B cell (primary cell): ENCODE results near the gene ADRM1. TPM values are rescaled to one million over a fixed set of nuclear protein-coding genes. Genes with fewer than 3 reads are reported as not detected.

Source experiments
- ATAC-seq: fragments of 200-7000 bp; cut with Tn5 transposase; one replicate; pipeline ENCODE4 v1.10.0; 2021; ENCODE audit warnings: low read depth, mild to moderate bottlenecking, moderate number of reproducible peaks, moderate library complexity
- CTCF ChIA-PET: fragments of 350-600 bp; sonication (Branson Sonifier 250); formaldehyde crosslinking; loops from one replicate; lab custom pipeline; 2021; ENCODE audit warnings: antibody characterized with exemption, inconsistent platforms; lab: Charles Lee
- POLR2A ChIA-PET: fragments of 350-600 bp; sonication (Branson Sonifier 250); formaldehyde crosslinking; loops from one replicate; lab custom pipeline; 2021; ENCODE audit warnings: antibody characterized with exemption; lab: Charles Lee
- DNase-seq: peaks from one replicate; pipeline ENCODE4 v3.0.0; 2013
- H2AFZ ChIP-seq: 2 replicates; pipeline ENCODE4 v1.6.1; 2012; ENCODE audit warnings: mild to moderate bottlenecking, low read depth, low read length; ENCODE audit not compliant: insufficient read depth, poor library complexity, severe bottlenecking
- H3K27ac ChIP-seq, 2 donors: 1 replicate in 1 of 2; 2 replicates in 1 of 2; pipeline ENCODE4 v1.5.1; 2012 to 2013; ENCODE audit warnings: low read length in 2 of 2, mild to moderate bottlenecking in 2 of 2, moderate library complexity in 1 of 2
- H3K27me3 ChIP-seq, 4 experiments: fragments of 200-600 bp in 1 of 4; sonication (generic) in 1 of 4; replicated peaks in 1 of 4; 1 replicate in 2 of 4; 2 replicates in 2 of 4; pipeline versions ENCODE4 v1.6.1 to v1.7.0; 2013 to 2016; ENCODE audit warnings: low read length in 3 of 4, mild to moderate bottlenecking in 2 of 4, mixed read lengths in 1 of 4, moderate library complexity in 1 of 4; ENCODE audit not compliant: insufficient read depth in 4 of 4, control insufficient read depth in 3 of 4; ENCODE audit errors: control extremely low read depth in 1 of 4
- H3K36me3 ChIP-seq, 2 experiments: replicated peaks in 1 of 2; 1 replicate in 1 of 2; 2 replicates in 1 of 2; pipeline versions ENCODE4 v1.6.1 to v1.7.1; 2013; ENCODE audit warnings: low read length in 1 of 2; ENCODE audit not compliant: insufficient read depth in 2 of 2, control insufficient read depth in 1 of 2; ENCODE audit errors: control extremely low read depth in 1 of 2, extremely low read depth in 1 of 2
- H3K4me1 ChIP-seq, 2 donors: fragments of 200-600 bp in 1 of 2; sonication (generic) in 1 of 2; 1 replicate in 1 of 2; 2 replicates in 1 of 2; pipeline versions ENCODE4 v1.5.1 to v1.6.1; 2013 to 2017; ENCODE audit warnings: low read length in 2 of 2; ENCODE audit not compliant: control insufficient read depth in 2 of 2, insufficient read depth in 2 of 2
- H3K4me2 ChIP-seq: replicated peaks from 2 replicates; pipeline ENCODE3; 2012; ENCODE audit warnings: mild to moderate bottlenecking, low read depth, low read length; ENCODE audit not compliant: poor library complexity, severe bottlenecking
- H3K4me3 ChIP-seq, 5 experiments: fragments of 200-600 bp in 1 of 5; sonication (generic) in 1 of 5; 1 replicate in 3 of 5; 2 replicates in 2 of 5; pipeline versions ENCODE4 v1.5.1 to v1.7.0; 2011 to 2016; ENCODE audit warnings: low read length in 4 of 5, mild to moderate bottlenecking in 4 of 5, low read depth in 2 of 5, control low read depth in 1 of 5, moderate library complexity in 1 of 5; ENCODE audit not compliant: insufficient read depth in 1 of 5; ENCODE audit errors: control extremely low read depth in 1 of 5, extremely low read depth in 1 of 5
- H3K79me2 ChIP-seq: fragments of 200-600 bp; sonication (generic); one replicate; pipeline ENCODE4 v1.6.0; 2016; ENCODE audit warnings: low read length; ENCODE audit not compliant: control insufficient read depth, insufficient read depth
- H3K9ac ChIP-seq: fragments of 200-600 bp; sonication (generic); 2 replicates; pipeline ENCODE4 v1.6.1; 2017; ENCODE audit warnings: mild to moderate bottlenecking, low read length, moderate library complexity
- H3K9me3 ChIP-seq, 3 donors: one replicate each; pipeline versions ENCODE4 v1.6.1 to v1.7.1; 2013; ENCODE audit warnings: low read length in 2 of 3; ENCODE audit not compliant: control insufficient read depth in 2 of 3, insufficient read depth in 1 of 3; ENCODE audit errors: control extremely low read depth in 1 of 3
- H4K20me1 ChIP-seq: 2 replicates; pipeline ENCODE4 v1.6.0; 2012; ENCODE audit warnings: mild to moderate bottlenecking, low read length; ENCODE audit not compliant: insufficient read depth, control insufficient read depth, poor library complexity, severe bottlenecking
- H3K27ac Mint-ChIP-seq: one replicate; pipeline ENCODE4 v1.8.0; 2021; ENCODE audit warnings: mixed read lengths
- H3K27me3 Mint-ChIP-seq: one replicate; pipeline ENCODE4 v1.8.0; 2021; ENCODE audit warnings: mixed read lengths
- H3K4me1 Mint-ChIP-seq: one replicate; pipeline ENCODE4 v1.8.0; 2021; ENCODE audit warnings: mixed read lengths
- H3K4me3 Mint-ChIP-seq: one replicate; pipeline ENCODE4 v1.8.0; 2021; ENCODE audit warnings: mixed read lengths
- H3K9me3 Mint-ChIP-seq: one replicate; pipeline ENCODE4 v1.8.0; 2022; ENCODE audit warnings: mixed read lengths; ENCODE audit not compliant: insufficient read depth
- CTCF ChIP-seq: fragments of 200-600 bp; IDR thresholded peaks from one replicate; pipeline ENCODE4 v1.8.0; 2022; ENCODE audit warnings: antibody characterized with exemption, mild to moderate bottlenecking
- EZH2 ChIP-seq: IDR thresholded peaks from 2 replicates; pipeline ENCODE4 v1.6.1; 2012; ENCODE audit warnings: borderline replicate concordance, low read depth, mild to moderate bottlenecking, moderate library complexity, low read length; ENCODE audit not compliant: insufficient read depth, poor library complexity, severe bottlenecking
- WGBS: methylation state at CpG from one replicate; pipeline ENCODE4 v1.1.5; 2013; ENCODE audit warnings: missing lambda C conversion rate; ENCODE audit not compliant: insufficient coverage; 5-methylcytosine and 5-hydroxymethylcytosine counted together
- intact Hi-C: fragments of 100-400 bp; cut with micrococcal nuclease; formaldehyde crosslinking; loops from one replicate; pipeline ENCODE4 v1.10.0; 2022
- polyA plus RNA-seq: library from polyadenylated mRNA; depleted of rRNA; stranded (reverse); fragments of >200 nt; gene quantifications from 2 replicates; pipeline ENCODE4 v1.2.3, GENCODE V29; 2012
- total RNA-seq, 2 donors: library from RNA; stranded (reverse); fragments of 120-200 nt in 1 of 2; gene quantifications; 1 replicate in 1 of 2; 2 replicates in 1 of 2; pipeline versions ENCODE4 v1.2.3 to v1.2.4, GENCODE V29; 2013 to 2022

ADRM1 gene
- total and polyA plus RNA-seq, 2 donors (not counting 1 experiment from before 2014, with no cell fraction given): 73.9 to 87.2 TPM

- H3K27ac Mint-ChIP-seq: no peak overlapping the region
- DNase-seq (no peak), ATAC-seq (no peak)
- ChIA-PET POLR2A (no interaction called here), CTCF (interaction anchor here (1.0 kb wide), 1 partner anchor 74 kb away, joined by 5 read pairs; no protein-coding TSS in a partner anchor)
- H4K20me1 ChIP-seq: peaks cover 53% of the 10 kb centered on the region
- H2AFZ ChIP-seq: no peak overlapping the region
- H3K4me3 Mint-ChIP-seq: no peak overlapping the region
- intact Hi-C loops: loop anchor here (10.0 kb wide), 1 partner anchor 337 kb away; the partner anchor contains the start of gene SLCO4A1
- H3K4me1 Mint-ChIP-seq: peaks cover 19% of the 10 kb centered on the region
- no peak overlapping the region for H3K27ac ChIP-seq
- WGBS: 98% methylated on average over 25 of the region's 29 CpGs
- no peak overlapping the region for H3K4me3 ChIP-seq
- H3K4me2 ChIP-seq: no peak overlapping the region
- peaks cover 15 to 24% of the 10 kb centered on the region in 2 donors for H3K4me1 ChIP-seq
- no peaks in the 10 kb centered on the region for H3K27me3 ChIP-seq
- no peak for TF ChIP-seq CTCF
- no peak for TF ChIP-seq EZH2
- peaks cover 0 to 54% of the 10 kb centered on the region in 2 experiments for H3K36me3 ChIP-seq
- no peak overlapping the region for H3K9ac ChIP-seq
- H3K79me2 ChIP-seq: peaks cover 30% of the 10 kb centered on the region
- no peaks in the 10 kb centered on the region for H3K9me3 Mint-ChIP-seq
- no peaks in the 10 kb centered on the region for H3K27me3 Mint-ChIP-seq
- no peaks in the 10 kb centered on the region for H3K9me3 ChIP-seq
Measured at GRCh38 chr20:62308102-62308822, 5.5 kb downstream of the ADRM1 start.
